Measurements from ENCODE around the gene C11orf65. TPM values are rescaled to one million over a fixed set of nuclear protein-coding genes. Genes with fewer than 3 reads are reported as not detected.

C11orf65 gene, protein sequence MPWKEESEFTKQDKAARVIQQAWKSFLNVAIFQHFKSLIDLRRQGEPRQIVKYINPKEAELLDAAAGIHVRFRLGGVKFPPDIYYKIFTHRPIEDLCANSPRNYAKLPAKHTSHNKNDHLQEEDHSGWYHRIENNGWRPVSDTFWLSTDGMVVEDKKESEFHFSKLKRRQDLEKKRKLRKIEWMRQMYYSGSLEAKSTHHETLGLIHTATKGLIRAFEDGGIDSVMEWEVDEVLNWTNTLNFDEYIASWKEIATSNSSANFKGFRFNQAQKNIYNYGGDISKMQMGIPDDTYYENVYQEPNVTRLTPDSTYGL
- under 1 TPM; 0.78 to 0.95 TPM for total RNA-seq

DNA sequence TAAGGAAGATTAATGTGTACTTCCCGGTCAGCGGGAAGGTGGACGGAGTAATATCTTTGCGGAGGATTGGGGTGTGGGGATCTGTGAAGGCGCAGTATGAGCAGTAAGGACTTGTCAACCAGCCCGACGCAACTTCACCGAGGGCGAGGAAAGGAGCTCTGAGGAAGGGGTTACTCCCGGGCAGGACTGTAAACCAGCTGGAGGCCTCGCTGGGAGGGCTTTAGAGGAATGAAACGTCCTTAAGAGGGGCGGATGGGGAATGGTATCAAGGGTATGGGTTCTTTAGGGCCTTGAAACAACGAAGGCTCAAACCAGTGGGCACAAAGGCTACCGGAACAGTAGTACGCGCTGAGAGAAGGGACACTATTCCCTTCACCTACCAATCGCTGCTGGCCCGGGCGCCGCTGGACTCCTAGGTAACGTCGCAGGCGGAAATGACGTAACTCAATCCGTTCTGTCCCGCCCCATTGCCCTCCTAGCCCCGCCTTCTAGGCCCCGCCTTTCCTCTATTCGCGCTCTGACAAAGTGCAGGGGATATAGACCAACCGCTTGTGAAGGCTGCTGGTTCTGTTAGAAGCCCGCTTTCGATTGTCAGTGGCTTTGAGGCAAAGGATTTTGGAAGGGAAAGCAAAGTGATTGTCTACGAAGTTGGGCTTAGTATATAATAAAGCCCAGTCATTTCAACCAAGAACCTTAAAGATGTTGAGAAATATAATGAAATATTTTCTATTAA is at the start of gene C11orf65:
C11orf65 (minus strand) TSS at position 439 of the 733 bp plus-strand sequence. CDS start 5,970 bp downstream, outside the sequence.
- Mint-ChIP-seq H3K9me3 (no peaks in the 10 kb centered on the region), H3K36me3 (ENCODE audit: low read depth) (peaks cover 5% of the 10 kb centered on the region), H3K4me1 (peaks cover 6% of the 10 kb centered on the region), H3K27me3 (no peaks in the 10 kb centered on the region), H3K4me3 (peak within 1 kb of the TSS; percentile 98), H3K27ac (peak within 1 kb of the TSS; percentile 100)
- ATAC-seq (replicated peaks): peak; percentile 99

DNA sequence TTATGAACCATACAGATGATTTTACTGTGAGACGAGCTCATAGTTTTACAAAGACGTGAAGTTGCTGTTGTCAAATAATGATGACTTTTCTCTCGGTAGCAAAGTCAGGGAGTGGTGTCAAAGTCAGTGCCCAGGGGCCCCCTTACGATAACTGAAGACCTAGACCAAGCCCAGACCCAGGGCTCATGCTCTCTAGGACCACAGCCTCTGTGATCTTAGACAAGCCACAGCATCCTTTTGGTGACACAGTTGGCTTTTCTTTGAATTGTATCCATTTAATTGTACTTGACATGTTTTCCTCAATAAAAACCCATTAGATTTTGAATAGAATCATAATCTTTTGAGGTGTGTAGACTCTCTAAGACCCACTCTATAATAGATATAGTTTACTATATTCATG is 48.8 kb upstream of the C11orf65 start:
- H3K27me3 Mint-ChIP-seq: no peaks in the 10 kb centered on the region
- no peaks in the 10 kb centered on the region for H3K4me1 Mint-ChIP-seq
- no peak overlapping the region for H3K27ac Mint-ChIP-seq
- no peaks in the 10 kb centered on the region for H3K9me3 Mint-ChIP-seq
- no peak overlapping the region for H3K4me3 Mint-ChIP-seq
- no peak for ATAC-seq (replicated peaks)
- H3K36me3 Mint-ChIP-seq (ENCODE audit: low read depth): no peaks in the 10 kb centered on the region

DNA sequence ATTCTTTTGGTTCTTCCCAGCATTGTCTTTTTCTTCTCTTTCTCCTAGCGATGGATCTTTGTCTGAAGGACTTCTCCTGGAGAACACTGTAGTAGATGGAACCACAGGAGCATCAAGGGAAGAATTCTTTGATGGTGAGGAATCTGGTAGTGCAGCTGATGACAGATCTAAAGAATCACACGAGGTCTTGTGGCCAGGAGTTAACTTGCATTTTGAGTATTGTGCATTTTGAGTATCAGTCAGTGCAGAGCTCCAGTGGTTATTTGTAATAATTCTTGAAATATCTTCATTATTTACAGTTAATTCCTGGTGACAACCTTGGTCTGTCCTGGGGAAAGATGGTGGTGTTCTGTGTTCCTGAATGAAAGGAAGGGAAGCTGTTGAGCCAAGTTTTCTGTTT is 45.4 kb upstream of the C11orf65 start:
- no peak overlapping the region for H3K27ac Mint-ChIP-seq
- H3K4me3 Mint-ChIP-seq: no peak overlapping the region
- H3K4me1 Mint-ChIP-seq: no peaks in the 10 kb centered on the region
- H3K9me3 Mint-ChIP-seq: no peaks in the 10 kb centered on the region
- ATAC-seq (replicated peaks): no peak
- H3K27me3 Mint-ChIP-seq: no peaks in the 10 kb centered on the region
- no peaks in the 10 kb centered on the region for H3K36me3 Mint-ChIP-seq (ENCODE audit: low read depth)

DNA sequence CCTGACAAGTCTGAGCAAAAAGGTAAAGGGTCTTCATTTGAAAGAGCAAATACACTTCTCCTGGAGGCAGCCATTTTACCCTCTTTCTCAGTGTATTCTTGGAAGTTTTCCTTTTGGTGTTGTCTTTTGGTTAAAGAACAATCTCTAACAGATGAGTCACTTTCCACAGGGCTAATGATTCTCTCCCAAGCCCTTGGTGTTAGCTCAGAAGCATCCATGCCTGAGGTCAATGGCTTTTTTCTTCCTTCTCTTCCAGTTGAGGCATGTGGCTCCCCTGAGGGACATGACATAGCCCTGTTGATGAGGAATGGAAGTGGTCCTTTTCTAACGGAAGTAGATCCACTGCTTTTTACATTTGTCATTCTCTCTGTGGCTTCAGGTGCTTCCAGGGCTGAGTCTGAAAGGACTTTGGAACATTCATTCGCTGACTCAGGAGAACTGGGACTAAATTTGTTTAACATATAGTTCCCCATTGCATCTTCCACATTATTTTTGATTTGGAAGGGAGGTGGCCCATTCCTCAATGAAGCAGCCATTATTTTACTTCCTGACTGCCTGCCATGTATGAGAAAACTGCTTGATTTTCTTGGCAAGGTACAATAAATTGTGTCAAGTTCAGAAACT is 44.6 kb upstream of the C11orf65 start:
- Mint-ChIP-seq H3K27ac (no peak overlapping the region), H3K27me3 (no peaks in the 10 kb centered on the region), H3K9me3 (no peaks in the 10 kb centered on the region), H3K4me3 (no peak overlapping the region), H3K4me1 (no peaks in the 10 kb centered on the region), H3K36me3 (ENCODE audit: low read depth) (no peaks in the 10 kb centered on the region)
- no peak for ATAC-seq (replicated peaks)

DNA sequence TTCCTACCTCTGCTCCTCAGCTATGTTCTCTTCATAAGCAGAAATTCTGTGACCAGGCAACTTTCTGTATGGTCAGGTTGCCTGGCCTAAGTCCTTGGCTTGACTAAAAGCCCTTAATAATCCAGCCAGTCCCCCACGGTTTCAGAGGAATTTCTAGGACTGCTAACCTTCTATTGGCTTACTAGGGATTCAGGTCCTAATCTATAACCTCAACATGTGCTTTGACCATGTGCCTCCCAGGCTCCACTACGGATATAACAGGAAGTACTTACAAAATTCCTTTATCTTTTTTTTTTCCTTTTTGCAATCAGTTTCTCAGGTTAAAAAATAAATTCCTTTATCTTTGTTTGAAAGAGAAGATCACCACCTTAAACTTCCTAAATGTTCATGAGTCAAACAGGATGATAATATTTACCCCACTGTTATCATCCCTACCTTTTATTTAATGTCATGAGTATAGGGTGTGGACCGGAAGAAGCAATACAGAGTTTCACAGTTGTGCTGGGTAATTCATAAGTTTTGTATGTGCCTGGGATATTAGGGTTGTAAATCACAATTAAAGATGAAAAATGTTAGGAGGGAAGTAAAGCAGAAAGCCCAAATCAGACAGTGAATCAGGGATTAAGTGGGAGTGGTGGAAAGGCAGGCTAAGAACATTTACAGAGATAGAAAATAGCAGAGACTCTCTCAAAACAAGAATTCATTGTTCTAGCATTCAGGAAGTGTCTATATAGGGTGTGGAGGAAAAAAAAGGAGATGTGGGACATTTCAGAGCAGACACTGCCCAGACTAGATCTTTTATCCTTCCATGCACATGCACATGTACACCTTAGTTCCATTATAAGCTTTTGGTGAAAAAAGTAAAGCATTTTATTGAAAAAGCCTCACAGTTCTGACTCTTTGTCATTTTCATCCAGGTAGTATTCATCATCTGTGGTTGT is 41.6 kb upstream of the C11orf65 start:
- no peak for ATAC-seq (replicated peaks)
- Mint-ChIP-seq H3K36me3 (ENCODE audit: low read depth) (no peaks in the 10 kb centered on the region), H3K4me3 (no peak overlapping the region), H3K27me3 (no peaks in the 10 kb centered on the region), H3K9me3 (no peaks in the 10 kb centered on the region), H3K27ac (no peak overlapping the region), H3K4me1 (no peaks in the 10 kb centered on the region)

DNA sequence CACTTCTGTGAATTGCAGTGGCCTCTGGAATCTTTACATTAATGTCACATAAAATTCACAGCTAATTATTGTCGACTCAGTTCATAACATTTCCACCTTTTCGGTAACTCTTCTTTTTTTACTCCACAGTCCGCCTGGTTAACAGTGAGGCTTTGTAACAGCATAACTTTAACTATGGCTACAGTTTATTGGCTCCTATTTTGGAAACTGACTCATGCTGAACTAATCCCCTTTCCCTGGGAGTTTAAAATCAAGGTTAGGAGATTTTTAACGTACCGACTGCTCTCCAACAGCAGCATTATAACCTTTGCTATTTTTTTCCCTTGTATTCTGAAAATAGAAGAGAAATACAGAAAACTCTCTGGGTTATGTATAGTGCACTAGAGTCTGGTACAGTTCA is 34.1 kb upstream of the C11orf65 start:
- Mint-ChIP-seq H3K4me1 (peaks cover 7% of the 10 kb centered on the region), H3K9me3 (no peaks in the 10 kb centered on the region), H3K27ac (no peak overlapping the region), H3K36me3 (ENCODE audit: low read depth) (peaks cover 5% of the 10 kb centered on the region), H3K4me3 (no peak overlapping the region), H3K27me3 (no peaks in the 10 kb centered on the region)
- ATAC-seq (replicated peaks): no peak

DNA sequence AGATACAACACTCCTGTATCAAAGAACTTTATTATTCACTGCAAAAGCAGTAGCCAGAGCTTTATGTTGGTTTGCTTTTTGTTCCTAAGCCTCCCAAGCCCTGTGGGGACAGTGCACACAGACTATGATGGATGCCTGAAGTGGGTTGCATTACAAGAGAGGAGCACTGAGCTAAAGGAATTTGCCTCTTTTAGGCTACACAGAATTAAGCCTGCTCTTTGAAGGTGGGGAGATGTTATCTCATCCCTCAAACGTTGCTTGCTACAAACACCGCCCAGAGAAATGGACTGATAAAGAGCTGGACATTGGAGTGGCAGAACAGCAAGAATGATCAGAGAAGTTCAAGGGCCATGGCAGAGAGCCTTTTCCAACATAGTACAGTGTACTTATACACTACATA is 33.4 kb upstream of the C11orf65 start:
- H3K27me3 Mint-ChIP-seq: no peaks in the 10 kb centered on the region
- no peak overlapping the region for H3K4me3 Mint-ChIP-seq
- peaks cover 5% of the 10 kb centered on the region for H3K36me3 Mint-ChIP-seq (ENCODE audit: low read depth)
- H3K4me1 Mint-ChIP-seq: peaks cover 11% of the 10 kb centered on the region
- no peak for ATAC-seq (replicated peaks)
- no peaks in the 10 kb centered on the region for H3K9me3 Mint-ChIP-seq
- H3K27ac Mint-ChIP-seq: no peak overlapping the region

DNA sequence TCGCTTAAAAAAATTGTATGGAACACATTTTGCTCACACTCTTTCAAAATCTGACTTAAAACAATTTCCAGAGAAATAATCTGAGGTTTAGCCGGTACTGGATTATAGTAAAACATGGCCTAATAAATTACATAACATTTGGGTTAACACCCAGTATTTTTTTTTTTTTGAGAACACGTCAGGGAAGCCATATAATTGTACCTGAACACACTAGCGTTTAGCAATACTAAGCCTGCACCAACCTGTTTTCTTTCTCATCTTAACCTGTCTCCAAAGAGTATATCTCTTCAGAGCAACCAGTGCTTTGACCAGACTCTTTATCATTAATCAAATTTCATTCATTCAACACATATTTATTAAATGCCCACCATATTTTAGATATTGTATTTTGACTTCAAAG is 32.8 kb upstream of the C11orf65 start:
- Mint-ChIP-seq H3K4me1 (peaks cover 11% of the 10 kb centered on the region), H3K36me3 (ENCODE audit: low read depth) (peaks cover 5% of the 10 kb centered on the region), H3K27ac (no peak overlapping the region), H3K4me3 (peak overlapping the region; percentile 82), H3K9me3 (no peaks in the 10 kb centered on the region), H3K27me3 (no peaks in the 10 kb centered on the region)
- ATAC-seq (replicated peaks): no peak

DNA sequence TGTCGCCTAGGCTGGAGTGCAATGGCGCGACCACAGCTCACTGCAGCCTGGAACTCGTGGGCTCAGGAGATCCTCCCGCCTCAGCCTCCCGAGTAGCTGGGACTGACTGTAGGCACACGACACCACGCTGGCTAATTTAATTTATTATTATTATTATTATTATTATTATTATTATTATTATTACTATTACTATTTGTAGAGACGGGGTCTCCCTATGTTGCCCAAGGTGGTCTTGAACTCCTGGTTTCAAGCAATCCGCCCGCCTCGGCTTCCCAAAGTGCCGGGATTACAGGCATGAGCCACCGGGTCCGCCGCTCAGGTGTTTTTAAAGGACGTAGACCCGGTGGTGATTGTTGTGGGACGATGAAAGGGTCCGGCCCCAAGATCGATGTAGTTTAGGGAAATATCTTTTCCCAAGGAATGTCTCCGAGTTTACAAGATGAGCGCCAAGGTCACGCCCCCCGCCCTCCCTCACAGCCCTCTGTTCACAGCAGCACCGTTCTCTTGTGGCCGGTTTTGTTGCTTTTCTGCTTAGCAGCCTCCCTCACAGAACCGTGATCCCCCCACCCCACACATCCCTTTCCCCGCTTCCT is 31.6 kb upstream of the C11orf65 start:
- H3K27ac Mint-ChIP-seq: peak overlapping the region; percentile 92
- no peaks in the 10 kb centered on the region for H3K27me3 Mint-ChIP-seq
- H3K36me3 Mint-ChIP-seq (ENCODE audit: low read depth): peaks cover 5% of the 10 kb centered on the region
- peaks cover 11% of the 10 kb centered on the region for H3K4me1 Mint-ChIP-seq
- H3K4me3 Mint-ChIP-seq: peak overlapping the region; percentile 82
- no peaks in the 10 kb centered on the region for H3K9me3 Mint-ChIP-seq
- no peak for ATAC-seq (replicated peaks)

DNA sequence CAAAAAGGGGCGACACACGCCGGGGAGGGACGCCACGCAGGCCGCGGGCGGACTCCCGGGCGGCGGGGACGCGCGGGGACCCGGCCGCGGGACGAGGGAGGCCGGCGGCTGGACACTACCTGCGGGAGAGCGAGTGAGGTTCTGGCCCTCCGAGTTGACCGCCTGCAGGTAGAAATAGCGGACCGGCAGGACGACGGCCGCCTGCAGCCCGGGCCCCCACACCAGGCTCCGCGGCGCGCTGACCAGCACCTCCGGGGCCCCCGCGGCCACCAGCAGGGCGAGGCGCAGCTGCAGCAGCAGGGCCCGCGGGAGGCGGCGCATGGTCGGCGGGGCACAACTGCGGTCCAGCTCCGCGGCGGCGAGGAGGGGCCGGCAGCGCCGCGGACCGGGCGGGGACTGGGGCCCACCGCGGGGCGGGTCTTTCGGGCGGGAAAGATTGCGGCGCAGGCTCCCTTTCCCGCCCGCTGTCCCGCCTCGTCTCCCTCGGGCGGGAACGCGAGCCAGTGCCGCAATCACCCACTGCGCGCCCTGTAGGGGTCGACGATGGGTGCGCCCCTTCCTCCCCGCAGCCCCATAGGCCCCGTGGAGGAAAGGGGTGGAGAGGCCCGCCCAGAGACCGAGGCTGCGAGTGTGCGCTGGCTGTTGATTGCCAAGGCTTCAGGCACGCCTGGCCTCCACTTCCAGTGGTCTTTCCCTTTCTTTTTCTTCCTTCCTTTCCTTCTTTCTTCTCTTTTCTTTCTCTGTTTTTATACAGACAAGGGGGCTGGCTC is 30.9 kb upstream of the C11orf65 start, which contains the start of gene POGLUT3:
POGLUT3 (minus strand) TSS at position 339 of the 770 bp plus-strand sequence; CDS start at position 321, 18 bp downstream.
- peak; percentile 54 for ATAC-seq (replicated peaks)
- H3K27ac Mint-ChIP-seq: peak within 1 kb of the TSS; percentile 92
- peaks cover 11% of the 10 kb centered on the region for H3K4me1 Mint-ChIP-seq
- no peaks in the 10 kb centered on the region for H3K27me3 Mint-ChIP-seq
- H3K4me3 Mint-ChIP-seq: peak within 1 kb of the TSS; percentile 82
- H3K9me3 Mint-ChIP-seq: no peaks in the 10 kb centered on the region
- H3K36me3 Mint-ChIP-seq (ENCODE audit: low read depth): peaks cover 5% of the 10 kb centered on the region

DNA sequence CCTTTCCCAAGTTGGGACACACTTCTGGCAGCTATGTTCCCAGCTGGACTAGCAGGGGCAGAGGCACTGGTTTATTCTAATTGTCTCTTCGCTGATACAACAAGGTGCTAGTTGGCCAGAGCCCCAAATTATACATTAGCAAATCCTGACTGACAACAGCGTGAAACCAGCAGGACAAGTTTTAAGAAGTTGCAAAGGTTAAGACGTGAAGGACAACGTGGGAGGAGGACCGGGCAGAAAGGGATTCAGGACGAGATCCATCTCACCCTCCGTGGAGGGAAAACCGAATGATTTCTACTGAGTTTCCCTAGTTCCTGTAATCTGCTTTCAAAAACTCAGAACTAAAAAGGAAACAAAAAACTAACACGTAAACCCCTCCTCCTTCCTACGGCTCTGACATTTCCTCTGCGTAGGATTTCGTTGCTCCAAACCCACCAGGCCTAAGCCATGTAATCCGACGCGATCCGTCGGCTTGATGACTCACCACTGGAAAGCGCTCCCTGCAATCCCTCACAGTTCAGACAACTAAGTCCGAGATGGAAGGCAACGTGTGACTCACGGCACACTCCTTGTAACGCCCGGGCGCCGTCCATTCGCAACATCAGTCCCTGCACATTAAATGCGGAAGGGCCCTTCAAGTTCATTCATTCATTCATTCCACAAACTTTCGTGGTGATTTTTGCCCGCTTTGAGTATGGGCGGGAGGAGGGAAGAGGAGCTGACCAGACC is 30.2 kb upstream of the C11orf65 start:
- peaks cover 11% of the 10 kb centered on the region for H3K4me1 Mint-ChIP-seq
- peak overlapping the region; percentile 82 for H3K4me3 Mint-ChIP-seq
- peaks cover 5% of the 10 kb centered on the region for H3K36me3 Mint-ChIP-seq (ENCODE audit: low read depth)
- peak; percentile 96 for ATAC-seq (replicated peaks)
- H3K27me3 Mint-ChIP-seq: no peaks in the 10 kb centered on the region
- peak overlapping the region; percentile 87 for H3K27ac Mint-ChIP-seq
- H3K9me3 Mint-ChIP-seq: no peaks in the 10 kb centered on the region

DNA sequence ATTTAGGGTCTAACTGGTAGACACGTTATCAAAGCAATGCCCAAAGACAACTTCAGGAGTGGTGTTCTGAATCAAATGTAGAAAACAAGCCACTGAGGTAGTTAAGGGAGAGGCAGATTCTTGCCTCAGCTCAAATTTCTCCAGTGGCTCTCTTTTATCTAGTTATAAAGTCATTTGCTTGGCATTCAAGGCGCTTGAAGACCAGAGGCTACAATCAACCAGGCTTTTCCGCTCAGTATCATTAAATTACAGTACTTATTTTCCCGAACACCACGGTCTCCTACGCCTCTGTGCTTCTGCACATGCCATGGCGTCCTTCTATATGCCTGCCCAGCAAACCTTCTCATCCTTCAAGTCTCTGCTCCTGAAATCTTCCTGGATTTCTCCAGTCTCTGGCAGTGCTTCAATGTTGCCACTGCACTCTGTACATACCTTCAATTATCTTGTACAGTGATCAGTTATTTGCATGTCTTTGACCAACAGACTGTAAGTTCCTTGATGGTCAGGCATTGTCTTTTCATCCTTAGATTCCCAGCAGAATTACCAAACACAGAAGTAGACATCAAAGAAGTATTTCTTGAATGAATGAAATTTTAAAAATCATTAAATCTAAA is 29.4 kb upstream of the C11orf65 start:
- no peak for ATAC-seq (replicated peaks)
- H3K27me3 Mint-ChIP-seq: no peaks in the 10 kb centered on the region
- peak overlapping the region; percentile 82 for H3K4me3 Mint-ChIP-seq
- peaks cover 5% of the 10 kb centered on the region for H3K36me3 Mint-ChIP-seq (ENCODE audit: low read depth)
- H3K9me3 Mint-ChIP-seq: no peaks in the 10 kb centered on the region
- peak overlapping the region; percentile 87 for H3K27ac Mint-ChIP-seq
- H3K4me1 Mint-ChIP-seq: peaks cover 11% of the 10 kb centered on the region
